ENCODE results near the gene CDK19.
"Not testable (repeated sequence)": the region's sequence is repeated elsewhere in the genome, so short reads cannot be mapped to it uniquely, and the experiment has no call there.

CDK19 gene

DNA sequence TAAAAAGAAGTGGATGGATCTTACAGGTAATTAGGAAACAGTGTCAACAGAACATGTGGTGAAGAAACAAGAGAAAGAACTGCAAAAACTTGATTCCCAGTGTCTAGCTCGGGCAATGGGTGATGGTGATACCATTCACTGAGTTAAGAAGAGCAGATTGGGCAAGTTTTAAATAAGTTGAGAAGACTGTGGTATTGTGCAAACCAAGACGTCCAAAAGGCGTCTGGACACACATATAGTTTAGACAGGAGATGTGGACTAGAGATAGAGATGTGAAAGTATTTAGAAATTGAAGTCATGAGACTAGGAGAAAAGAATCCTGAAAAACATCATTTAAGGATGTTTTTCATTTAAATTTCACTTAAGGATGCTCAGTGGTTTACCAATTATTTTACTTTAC is 53.9 kb downstream of the CDK19 start:
- in situ Hi-C loops (cut with HindIII; ENCODE audit: low sequenced_read_pairs), result no loop called here

DNA sequence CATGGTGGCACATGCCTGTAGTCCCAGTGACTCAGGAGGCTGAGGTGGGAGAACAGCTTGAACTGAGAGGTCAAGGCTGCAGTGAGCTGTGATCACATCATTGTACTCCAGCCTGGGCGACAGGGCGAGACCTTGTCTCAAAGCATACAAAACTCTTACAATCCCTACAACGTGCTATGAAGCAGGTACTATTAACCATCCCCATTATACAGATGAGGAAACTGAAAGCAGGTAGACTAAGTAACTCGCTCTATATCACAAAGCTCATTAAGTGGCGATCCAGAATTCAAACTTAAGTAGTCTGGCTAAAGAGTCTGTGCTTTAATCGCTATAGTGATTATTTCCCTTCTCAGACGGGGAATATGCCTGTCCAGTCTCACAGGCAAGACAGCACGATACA is 54.7 kb downstream of the CDK19 start:
- in situ Hi-C loops (cut with HindIII; ENCODE audit: low sequenced_read_pairs), result no loop called here

DNA sequence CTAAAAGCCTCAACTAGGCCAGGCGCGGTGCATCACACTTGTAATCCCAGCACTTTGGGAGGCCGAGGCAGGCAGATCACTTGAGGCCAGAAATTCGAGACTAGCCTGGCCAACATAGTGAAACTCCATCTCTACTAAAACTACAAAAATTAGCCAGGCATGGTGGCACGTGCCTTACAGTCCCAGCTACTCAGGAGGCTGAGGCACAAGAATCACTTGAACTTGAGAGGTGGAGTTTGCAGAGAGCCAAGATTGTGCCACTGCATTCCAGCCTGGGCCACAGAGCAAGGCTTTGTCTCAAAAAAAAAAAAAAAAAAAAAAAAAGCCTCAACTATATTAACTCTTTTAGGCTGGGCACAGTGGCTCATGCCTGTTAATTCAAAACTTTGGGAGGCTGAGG is 55.2 kb downstream of the CDK19 start:
- in situ Hi-C loops (cut with HindIII; ENCODE audit: low sequenced_read_pairs), result not testable (repeated sequence)

DNA sequence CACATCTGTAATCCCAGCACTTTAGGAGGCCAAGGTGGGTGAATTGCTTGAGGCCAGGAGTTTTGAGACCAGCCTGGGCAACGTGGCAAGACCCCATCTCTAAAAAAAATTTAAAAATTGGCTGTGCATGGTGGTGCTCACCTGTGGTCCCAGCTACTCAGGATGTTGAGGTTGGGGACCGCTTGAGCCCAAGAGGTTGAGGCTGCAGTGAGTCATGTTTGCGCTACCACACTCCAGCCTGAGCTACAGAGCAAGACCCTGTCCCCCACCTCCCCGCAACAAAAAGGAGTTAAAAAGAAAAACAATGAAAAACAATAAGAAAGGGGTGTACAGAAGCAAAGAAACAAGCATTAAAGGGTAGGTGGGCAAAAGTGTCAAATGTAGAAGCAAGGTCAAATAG is 57.3 kb downstream of the CDK19 start:
- in situ Hi-C loops (cut with HindIII; ENCODE audit: low sequenced_read_pairs), result no loop called here

DNA sequence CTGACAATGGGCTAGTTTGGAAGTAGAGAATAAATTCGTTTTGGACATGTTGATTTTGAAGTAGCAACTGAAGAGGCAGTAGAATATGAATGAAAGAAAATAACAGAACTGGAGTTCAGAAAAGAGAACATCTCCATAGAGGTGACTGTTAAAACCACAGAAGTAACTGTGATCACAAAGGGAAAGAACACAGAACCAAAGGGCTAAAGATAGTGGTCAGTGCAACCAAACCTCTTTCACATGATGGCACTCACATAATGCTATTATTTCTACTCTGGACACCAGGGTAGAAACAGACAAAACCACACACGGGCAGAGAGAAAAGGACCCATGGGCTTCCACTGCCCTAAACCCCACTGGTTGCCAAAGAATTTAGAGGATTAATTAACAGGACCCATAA is 58.5 kb downstream of the CDK19 start:
- in situ Hi-C loops (cut with HindIII; ENCODE audit: low sequenced_read_pairs), result no loop called here

DNA sequence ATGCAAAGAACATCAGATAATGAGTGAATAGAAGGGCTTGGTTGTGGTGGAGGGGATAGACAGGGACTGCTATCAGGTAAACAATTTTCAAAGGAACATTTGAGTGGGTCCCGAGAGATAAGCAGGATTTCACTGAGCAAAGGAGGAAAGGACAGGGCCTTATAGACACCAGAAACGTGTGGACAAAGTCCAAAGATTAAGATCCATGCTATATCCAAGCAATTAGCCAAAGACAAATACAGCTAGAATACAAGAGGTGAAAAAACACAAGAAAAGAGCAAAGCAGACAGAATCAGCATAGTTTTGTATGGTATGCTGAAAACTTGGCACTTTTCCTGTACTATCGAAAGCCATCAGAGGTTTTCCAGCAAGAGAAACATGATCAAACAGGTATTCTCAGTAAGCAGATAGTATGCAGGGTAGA is 59.8 kb downstream of the CDK19 start:
- in situ Hi-C loops (cut with HindIII; ENCODE audit: low sequenced_read_pairs), result no loop called here

DNA sequence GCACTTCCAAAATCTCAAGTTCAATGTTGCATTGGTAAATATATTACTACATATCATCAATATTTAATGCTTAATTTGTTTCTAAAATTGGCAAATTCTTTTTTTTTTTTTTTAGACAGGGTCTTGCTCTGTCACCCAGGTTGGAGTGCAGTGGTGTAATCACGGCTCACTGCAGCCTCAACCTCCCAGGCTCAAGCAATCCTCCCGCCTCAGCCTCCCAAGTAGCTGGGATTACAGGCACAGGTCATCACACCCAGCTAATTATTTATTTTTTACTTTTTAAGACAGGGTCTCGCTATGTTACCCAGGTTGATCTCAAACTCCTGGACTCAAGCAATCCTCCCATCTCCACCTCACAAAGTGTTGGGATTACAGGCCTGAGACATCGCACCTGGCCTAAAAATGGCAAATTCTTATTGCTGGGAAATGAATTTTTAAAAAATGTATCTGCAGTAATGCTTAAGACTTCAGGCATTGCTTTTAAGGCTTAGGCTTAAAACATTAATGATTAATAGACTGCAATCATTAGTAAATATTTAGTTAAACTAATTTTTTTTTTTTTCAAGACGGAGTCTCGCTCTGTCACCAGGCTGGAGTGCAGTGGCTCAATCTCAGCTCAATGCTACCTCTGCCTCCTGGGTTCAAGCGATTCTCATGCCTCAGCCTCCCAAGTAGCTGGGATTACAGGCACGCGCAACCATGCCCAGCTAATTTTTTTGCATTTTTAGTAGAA is 61.2 kb downstream of the CDK19 start:
- in situ Hi-C loops (cut with HindIII; ENCODE audit: low sequenced_read_pairs), result not testable (repeated sequence)

DNA sequence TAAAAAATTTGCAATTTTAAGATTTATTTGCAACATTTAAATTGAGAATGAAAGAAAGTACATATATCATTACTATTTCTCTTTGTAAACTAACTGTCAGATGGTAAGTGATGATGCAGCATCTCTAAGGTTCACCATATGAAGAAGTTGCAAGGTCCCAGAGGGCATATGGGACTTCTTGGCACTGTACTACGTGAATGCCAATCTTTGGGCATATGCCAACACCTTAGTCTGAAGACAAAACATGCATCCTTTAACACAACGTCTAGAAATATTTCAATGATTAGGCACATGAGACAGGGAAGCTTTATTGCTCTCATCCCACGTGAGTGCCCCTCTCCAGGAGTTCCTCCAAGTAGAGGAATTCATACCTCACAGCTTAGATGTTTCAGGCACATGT is 66.8 kb downstream of the CDK19 start:
- in situ Hi-C loops (cut with HindIII; ENCODE audit: low sequenced_read_pairs), result no loop called here

DNA sequence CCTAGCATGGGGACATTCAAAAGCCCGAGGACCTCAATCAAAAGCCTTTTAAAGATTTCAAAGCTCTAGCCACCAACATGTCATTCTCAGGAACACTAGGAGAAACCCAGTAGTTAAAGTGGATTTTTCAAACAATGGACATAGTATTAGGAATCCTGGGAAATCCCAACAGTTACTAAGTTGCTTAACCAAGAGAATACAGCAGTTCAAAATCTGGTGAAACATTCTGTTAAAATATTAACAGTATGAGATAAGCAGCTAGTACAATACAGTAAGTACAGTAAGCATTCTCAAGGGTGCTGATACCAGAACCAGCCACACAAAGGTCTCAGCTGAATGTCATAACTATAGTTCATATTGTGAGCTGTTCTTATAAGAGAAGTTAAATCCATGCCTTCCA is 68.6 kb downstream of the CDK19 start:
- in situ Hi-C loops (cut with HindIII; ENCODE audit: low sequenced_read_pairs), result no loop called here

DNA sequence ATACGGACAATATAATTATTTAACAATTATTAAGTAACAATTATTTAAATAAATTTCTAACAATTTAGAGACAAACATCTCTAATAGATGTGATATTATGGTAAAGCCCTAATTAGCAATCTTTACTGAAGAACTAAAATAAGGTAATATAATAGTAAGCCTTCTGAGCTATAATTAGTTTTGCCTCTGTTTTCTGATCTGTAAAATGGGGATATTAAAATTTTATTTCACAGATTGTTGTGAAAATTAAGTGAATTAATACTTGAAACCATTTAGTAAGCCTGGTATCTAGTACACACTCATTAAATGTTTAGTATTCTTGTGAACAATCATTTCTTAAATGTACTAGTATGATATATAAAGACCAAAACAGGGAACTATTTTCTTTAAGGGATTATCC is 70.3 kb downstream of the CDK19 start:
- in situ Hi-C loops (cut with HindIII; ENCODE audit: low sequenced_read_pairs), result no loop called here

DNA sequence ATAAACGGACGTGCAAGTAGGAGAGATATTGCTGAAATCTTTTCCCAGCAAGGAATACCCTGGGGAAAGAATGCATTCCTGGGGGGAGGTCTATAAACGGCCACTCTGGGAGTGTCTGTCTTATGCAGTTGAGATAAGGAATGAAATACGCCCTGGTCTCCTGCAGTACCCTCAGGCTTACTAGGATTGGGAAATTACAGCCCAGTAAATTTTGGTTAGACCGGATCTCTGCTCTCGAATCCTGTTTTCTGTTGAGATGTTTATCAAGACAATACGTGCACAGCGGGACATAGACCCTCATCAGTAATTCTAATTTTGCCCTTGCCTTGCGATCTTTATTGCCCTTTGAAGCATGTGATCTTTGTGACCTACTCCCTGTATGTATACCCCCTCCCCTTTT is 72.7 kb downstream of the CDK19 start:
- in situ Hi-C loops (cut with HindIII; ENCODE audit: low sequenced_read_pairs), result not testable (repeated sequence)

DNA sequence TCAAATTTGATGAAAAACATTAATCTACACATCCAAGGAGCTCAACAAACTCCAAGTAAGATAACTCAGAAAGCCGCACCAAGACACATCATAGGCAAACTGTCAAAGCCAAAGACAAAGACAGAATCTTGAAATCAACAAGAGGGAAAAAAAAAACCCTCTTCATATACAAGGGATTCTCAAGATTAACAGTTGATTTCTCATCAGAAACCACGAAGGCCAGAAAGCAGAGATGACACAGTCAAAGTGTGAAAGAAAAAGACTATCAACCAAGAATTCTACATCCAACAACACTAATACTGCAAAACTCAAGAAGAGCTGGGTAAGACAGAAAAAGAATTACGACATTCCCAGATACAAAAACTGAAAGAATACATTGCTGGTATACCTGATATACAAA is 73.8 kb downstream of the CDK19 start:
- in situ Hi-C loops (cut with HindIII; ENCODE audit: low sequenced_read_pairs), result no loop called here

DNA sequence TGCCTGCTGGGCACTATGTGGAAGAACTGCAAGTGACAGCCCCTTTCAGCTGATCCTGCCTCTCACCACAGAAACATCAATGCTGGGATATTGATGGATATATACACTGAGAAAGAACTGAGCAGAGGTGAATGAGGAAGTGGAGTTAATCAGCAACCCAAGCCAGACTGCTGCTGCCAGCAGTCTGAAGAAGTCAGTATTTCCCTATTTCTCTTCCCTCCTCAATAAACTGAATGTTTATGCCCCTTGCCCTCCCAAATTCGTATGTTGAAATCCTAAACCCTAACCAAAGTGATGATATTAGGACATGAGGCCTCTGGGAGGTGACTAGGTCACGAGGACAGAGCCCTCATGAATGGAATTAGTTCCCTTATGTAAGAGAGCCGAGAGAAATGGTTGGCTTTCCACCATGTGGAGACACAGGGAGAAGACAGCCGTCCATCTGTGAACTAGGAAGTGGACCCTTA is 76.3 kb downstream of the CDK19 start:
- in situ Hi-C loops (cut with HindIII; ENCODE audit: low sequenced_read_pairs), result no loop called here

DNA sequence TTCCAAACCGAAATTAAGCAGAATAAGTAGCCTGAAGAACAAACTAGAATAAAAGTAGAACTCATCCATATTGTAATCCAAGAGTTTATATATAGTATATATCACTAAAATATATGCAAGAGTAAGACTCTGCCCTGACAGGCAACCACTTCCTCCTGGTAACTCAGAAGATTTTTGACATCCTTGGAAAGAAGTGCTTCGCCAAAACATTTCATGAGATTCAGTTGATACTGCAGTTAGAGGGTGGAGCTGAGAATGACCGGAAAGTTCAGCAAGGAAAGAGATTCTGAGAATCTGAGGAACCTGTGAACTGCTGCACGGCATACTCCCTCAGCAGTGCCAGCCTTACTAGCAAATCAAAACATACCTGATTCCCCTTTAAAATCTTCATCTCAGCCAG is 79.6 kb downstream of the CDK19 start:
- in situ Hi-C loops (cut with HindIII; ENCODE audit: low sequenced_read_pairs), result no loop called here

DNA sequence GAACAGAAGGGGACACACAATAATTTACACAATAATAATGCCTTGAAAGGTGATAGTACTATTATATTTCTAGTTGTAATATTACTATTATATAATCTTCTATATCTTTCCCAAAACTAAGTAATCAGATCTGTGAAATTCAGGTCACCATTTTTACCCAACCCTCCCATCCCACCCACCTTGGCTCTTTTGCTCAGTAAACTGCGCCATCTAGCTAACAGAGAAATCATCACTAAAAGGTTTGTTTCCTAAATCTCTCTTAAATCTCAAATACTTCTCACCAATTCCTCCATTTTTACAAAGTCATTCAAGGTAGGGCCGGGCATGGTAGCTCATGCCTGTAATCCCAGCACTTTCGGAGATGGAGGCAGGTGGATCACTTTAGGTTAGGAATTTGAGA is 83.4 kb downstream of the CDK19 start:
- in situ Hi-C loops (cut with HindIII; ENCODE audit: low sequenced_read_pairs), result no loop called here

DNA sequence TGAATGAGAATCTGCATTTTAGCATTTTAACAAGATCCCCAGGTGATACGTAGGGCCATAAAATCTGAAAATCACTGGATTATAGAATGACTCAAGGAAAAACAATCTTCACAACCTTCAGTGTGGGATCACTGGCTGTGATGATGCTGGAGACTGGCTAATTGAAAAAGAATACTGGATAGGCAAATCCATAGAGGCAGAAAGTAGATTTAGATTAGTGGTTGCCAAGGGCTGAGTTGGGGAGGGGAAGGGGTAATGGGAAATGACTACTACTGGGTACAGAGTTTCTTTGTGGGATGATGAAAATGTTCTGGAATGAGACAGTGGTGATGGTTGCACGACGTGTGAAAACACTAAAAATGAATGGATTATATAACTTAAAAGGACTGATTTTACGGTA is 84.1 kb downstream of the CDK19 start:
- in situ Hi-C loops (cut with HindIII; ENCODE audit: low sequenced_read_pairs), result no loop called here

DNA sequence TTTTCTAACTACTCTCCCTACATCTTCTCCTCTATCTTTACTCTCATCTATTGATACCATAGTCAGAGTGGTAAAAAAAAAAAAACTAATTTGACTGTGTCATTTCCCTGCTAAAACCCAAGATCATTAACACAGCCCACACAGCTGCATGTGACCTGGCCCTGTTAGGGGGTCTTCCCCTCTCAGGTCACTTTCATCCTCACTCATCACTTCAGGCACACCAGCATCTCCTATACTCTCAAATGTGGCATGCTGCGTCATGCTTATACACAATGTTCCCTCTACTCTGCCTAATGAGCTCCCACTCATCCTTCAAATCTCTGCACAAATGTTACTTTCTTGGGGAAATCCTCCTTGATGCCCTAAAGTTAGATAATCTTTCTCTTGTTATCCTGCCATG is 86.8 kb downstream of the CDK19 start:
- in situ Hi-C loops (cut with HindIII; ENCODE audit: low sequenced_read_pairs), result no loop called here

DNA sequence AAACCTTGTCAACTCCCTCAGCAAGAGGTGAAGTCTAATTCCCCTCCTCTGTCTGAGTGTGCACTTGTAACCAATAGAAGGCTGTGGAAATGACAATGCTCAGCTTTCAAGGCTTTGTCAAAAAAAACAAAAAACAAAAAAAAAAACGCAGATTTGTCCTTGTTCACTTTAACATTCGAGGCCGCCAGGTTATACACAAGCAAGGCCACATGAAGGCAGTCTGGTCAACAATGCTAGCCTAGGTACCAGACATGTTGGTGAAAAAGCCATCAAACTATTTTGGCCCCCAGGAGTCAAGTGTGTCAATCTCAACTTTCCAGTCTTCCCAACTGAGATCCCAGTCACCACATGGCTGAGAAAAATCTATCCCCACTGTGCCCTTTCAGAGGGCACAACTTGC is 92.3 kb downstream of the CDK19 start:
- in situ Hi-C loops (cut with HindIII; ENCODE audit: low sequenced_read_pairs), result no loop called here

DNA sequence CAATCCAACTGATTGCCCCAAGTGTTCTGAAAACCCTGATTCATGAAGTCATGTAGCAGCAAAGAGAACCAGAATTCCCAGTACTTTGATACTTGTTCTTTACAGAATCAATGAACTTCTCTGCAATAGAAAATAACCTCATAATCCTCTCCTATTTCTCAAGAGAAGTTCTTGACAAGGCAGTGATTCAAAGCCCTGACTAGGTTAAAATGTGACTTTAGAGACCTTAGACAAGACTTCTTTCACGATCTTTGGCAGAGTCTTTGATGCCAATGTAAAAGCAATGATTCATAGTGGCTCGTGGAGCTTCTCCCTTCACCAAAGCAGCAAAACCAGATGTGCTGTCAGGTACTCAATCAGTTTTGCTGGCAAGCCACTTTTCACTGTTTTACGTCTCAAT is 95.2 kb downstream of the CDK19 start:
- in situ Hi-C loops (cut with HindIII; ENCODE audit: low sequenced_read_pairs), result no loop called here

DNA sequence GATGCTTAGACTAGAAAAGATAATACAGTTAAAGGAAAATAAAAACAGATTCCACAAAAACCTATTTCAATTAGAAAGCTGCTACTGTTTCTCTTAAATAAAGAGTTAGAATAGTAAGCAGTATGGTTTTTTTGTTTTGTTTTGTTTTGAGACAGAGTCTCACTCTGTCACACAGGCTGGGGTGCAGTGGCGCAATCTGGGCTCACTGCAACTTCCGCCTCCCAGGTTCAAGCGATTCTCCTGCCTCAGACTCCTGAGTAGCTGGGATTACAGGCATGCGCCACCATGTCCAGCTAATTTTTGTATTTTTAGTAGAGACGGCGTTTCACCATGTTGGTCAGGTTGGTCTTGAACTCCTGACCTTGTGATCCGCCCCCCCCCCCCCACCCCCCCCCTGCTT is 95.7 kb downstream of the CDK19 start:
- in situ Hi-C loops (cut with HindIII; ENCODE audit: low sequenced_read_pairs), result not testable (repeated sequence)

DNA sequence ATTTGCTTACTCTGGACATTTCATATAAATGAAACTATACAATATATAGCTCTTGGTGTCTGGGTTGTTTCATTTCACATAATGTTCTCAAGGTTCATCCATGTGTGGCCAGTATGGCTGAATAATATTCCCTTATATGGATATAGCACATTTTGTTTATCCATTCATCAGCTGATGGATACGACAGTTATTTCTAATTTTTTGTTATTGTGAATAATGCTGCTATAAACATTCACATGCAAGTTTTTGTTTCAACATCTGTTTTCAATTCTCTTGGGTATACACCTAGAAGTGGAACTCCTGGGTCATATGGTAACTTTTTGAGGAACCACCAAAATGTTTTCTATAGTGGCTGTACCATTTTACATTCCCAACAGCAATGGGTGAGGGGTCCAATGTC is 101.1 kb downstream of the CDK19 start:
- in situ Hi-C loops (cut with HindIII; ENCODE audit: low sequenced_read_pairs), result no loop called here

DNA sequence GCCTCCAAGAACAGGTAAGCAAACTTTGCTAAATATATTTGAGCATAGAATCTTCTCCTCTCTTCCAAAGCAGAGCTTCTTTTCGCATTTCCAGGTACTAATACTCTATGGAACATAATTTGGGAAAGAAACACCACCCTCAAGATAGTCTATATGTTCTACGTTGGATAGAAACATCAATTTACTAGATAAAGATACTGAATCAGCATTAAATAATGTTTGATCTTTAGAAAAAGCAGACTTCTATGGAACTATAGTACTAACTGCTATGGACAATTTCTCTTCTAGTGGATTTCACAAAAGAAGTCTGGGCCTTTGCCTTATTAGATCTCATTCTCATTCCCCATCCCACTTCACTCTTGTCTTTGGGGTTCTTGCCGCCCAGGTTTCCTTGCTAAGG is 103.0 kb downstream of the CDK19 start:
- in situ Hi-C loops (cut with HindIII; ENCODE audit: low sequenced_read_pairs), result no loop called here

DNA sequence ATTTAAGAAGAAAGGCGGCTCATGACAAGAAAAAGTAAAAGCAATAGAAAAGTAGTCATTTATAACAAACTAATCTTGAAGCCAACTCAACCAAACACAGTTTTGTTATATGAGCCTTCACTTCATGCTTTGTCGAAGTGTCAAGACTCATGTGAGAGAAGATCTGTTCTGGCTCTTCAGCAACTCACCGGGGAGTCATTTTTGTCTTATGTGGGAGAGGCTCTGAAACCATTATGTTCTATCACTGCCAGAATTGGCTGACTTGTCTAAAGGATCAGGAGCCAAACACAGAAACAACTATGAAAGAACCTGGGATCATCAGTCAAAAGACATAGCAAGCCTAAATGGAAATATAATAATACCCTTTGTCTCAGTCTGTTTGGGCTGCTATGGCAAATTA is 105.2 kb downstream of the CDK19 start:
- in situ Hi-C loops (cut with HindIII; ENCODE audit: low sequenced_read_pairs), result no loop called here
